GM12891 (cell line): ENCODE measurements around the gene PTPRF.

ENCODE experiments used
- PAX5 ChIP-seq: IDR thresholded peaks from 2 replicates; pipeline ENCODE4 v1.6.1; 2011; ENCODE audit warnings: low read length, moderate library complexity, mild to moderate bottlenecking; ENCODE audit not compliant: insufficient read depth, severe bottlenecking
- POLR2A ChIP-seq: IDR thresholded peaks from 2 replicates; pipeline ENCODE4 v1.6.1; 2011; ENCODE audit warnings: low read depth, low read length, control low read depth
- POU2F2 ChIP-seq: IDR thresholded peaks from 2 replicates; pipeline ENCODE4 v1.6.1; 2011; ENCODE audit warnings: low read depth, mild to moderate bottlenecking, control low read depth, low read length, moderate library complexity

DNA sequence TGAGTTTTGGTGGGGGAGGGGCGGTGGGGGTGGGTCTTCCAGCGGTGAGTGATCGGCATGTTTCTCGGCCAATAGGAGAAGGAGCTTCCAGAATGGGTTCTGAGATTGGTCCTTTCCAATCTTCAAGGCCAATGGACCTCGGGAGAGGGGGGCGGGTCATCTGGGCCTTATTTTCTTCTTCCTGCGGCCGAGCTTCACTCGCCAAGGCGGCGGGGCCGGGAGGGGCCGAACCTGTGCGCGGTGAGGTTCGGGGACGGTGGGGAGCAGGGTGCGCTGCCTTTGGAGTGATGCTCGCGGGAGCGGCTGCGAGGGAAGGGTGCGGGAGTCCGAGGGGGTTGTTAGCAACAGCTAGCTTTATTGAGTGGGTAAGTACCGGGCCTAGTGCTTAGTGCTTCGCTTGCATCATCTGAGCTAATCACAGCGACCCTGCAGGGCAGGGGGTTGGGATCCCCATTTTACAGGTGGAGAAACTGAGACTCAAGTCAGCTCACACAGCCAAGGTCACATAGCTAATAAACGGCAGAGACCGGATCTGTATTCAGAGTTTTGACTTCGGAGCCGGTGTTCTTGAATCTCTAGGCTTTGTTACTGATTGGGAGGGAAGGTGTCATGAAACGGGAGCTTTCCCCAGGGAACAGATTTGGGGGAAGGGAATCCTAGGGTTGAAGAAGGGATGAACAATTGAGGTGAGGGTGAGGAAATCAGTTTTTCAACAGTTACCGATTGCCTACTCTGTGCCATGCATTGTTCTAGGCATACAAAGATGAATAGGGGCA is 119.8 kb downstream of the PTPRF start:
- peak; percentile 100 for TF ChIP-seq POLR2A
- no peak for TF ChIP-seq PAX5
- peak; percentile 97 for TF ChIP-seq POU2F2
